ENCODE data around the gene LIPC. TPM values are rescaled to one million over a fixed set of nuclear protein-coding genes. Genes with fewer than 3 reads are reported as not detected.

The LIPC gene
- polyA plus RNA-seq, 2 of the 4 experiments (the other 2 are of a cell fraction): 0.13 to 0.30 TPM

DNA sequence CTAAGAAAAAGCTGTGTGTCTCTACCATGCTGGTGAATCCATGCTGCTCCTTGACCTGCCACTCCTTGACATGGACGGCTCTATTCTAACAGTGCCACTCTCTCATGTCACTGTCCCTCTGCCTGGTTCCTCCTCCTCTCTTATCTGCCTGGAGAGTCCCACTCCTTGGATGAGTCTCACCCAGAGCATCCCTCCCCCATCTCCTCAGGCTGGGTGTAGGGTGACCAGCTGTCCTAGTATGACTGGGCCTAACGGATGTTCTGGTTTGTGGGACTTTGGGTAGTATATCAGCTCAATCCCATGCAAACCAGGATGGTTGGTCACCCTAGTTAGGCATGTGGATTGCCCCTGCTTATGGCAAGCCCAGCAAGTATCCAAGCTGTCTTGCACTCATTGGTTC, 54.3 kb downstream of the LIPC start:
- ChIA-PET CTCF (no interaction called here), POLR2A (no interaction called here)
- Histone ChIP-seq H3K27ac (no peak overlapping the region), H3K4me3 (no peak overlapping the region), H3K4me1 (no peaks in the 10 kb centered on the region), H3K4me2 (no peak overlapping the region), H3K9me3 (peaks cover 22% of the 10 kb centered on the region)
- DNase-seq (ENCODE audit: low read depth in 1 of 2, low spot score in 1 of 2) (no peak), ATAC-seq (peak in 1 of 2 experiments; percentile 30; a peak in 2 of 6 replicates), FAIRE-seq (no peak)
- 94% methylated on average over 2 of the region's 2 CpGs for WGBS (ENCODE audit: missing lambda C conversion rate)
- TF ChIP-seq KDM5A (IDR thresholded peaks at IDR 0.05): no peak
- no peak for TF ChIP-seq EHF (CRISPR knock-in tag; IDR thresholded peaks at IDR 0.05)
- no peak for TF ChIP-seq GATA3 (IDR thresholded peaks at IDR 0.05; ENCODE audit: borderline replicate concordance)
- TF ChIP-seq HOXA7 (CRISPR knock-in tag; IDR thresholded peaks at IDR 0.05): no peak
- TF ChIP-seq ZFP36 (IDR thresholded peaks at IDR 0.05; ENCODE audit: borderline replicate concordance, partially characterized antibody): no peak
- TF ChIP-seq FOXS1 (CRISPR knock-in tag; IDR thresholded peaks at IDR 0.05): no peak
- no peak for TF ChIP-seq HDAC2 (IDR thresholded peaks at IDR 0.05)
- TF ChIP-seq, protein P1, sequence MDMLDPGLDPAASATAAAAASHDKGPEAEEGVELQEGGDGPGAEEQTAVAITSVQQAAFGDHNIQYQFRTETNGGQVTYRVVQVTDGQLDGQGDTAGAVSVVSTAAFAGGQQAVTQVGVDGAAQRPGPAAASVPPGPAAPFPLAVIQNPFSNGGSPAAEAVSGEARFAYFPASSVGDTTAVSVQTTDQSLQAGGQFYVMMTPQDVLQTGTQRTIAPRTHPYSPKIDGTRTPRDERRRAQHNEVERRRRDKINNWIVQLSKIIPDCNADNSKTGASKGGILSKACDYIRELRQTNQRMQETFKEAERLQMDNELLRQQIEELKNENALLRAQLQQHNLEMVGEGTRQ (IDR thresholded peaks at IDR 0.05): no peak
- TF ChIP-seq TP53 (CRISPR knock-in tag; IDR thresholded peaks at IDR 0.05): no peak
- TF ChIP-seq RARB (CRISPR knock-in tag; IDR thresholded peaks at IDR 0.05): no peak
- no peak for TF ChIP-seq PHF8 (IDR thresholded peaks at IDR 0.05; ENCODE audit: borderline replicate concordance, low read depth)
- no peak for TF ChIP-seq CEBPB (IDR thresholded peaks at IDR 0.05)
- TF ChIP-seq TFCP2L1 (CRISPR knock-in tag; IDR thresholded peaks at IDR 0.05): no peak
- no peak for TF ChIP-seq HOXB5 (CRISPR knock-in tag; IDR thresholded peaks at IDR 0.05)

DNA sequence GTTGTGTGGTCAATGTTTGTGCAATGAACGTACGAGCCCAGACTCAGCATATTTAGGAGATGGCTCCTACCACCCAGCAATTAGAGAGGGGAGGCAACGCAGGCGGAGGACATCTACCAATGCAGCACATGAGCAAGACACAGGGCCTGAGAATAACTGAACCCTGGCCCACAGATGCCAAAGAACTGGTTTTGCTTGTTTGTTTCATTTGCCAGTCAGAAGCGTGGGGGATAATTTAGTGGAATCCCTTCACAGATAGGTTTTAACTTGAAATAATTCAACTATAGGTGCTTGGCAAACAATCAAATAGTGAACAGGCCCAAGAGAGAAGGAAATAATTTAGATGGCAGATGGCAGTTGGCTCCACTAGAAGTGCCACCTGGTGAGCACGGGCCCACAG, 54.8 kb downstream of the LIPC start:
- no peak for DNase-seq (ENCODE audit: low read depth in 1 of 2, low spot score in 1 of 2)
- no peak for FAIRE-seq
- TF ChIP-seq HOXB13 (CRISPR knock-in tag; IDR thresholded peaks at IDR 0.05; ENCODE audit: low read depth) (no peak), FOSB (CRISPR knock-in tag; IDR thresholded peaks at IDR 0.05) (no peak), CBX8 (IDR thresholded peaks at IDR 0.05) (no peak), ZNF302 (CRISPR knock-in tag; IDR thresholded peaks at IDR 0.05) (no peak), NFE2L2 (conservative IDR thresholded peaks at IDR 0.05; ENCODE audit: low read length) (no peak), ZSCAN20 (CRISPR knock-in tag; IDR thresholded peaks at IDR 0.05) (no peak), GATA3 (IDR thresholded peaks at IDR 0.05; ENCODE audit: borderline replicate concordance) (no peak), EHF (CRISPR knock-in tag; IDR thresholded peaks at IDR 0.05) (no peak), KDM5A (IDR thresholded peaks at IDR 0.05) (no peak), NR3C1 (IDR thresholded peaks at IDR 0.05) (no peak), SMC3 (IDR thresholded peaks at IDR 0.05) (no peak)
- TF ChIP-seq, protein P2, sequence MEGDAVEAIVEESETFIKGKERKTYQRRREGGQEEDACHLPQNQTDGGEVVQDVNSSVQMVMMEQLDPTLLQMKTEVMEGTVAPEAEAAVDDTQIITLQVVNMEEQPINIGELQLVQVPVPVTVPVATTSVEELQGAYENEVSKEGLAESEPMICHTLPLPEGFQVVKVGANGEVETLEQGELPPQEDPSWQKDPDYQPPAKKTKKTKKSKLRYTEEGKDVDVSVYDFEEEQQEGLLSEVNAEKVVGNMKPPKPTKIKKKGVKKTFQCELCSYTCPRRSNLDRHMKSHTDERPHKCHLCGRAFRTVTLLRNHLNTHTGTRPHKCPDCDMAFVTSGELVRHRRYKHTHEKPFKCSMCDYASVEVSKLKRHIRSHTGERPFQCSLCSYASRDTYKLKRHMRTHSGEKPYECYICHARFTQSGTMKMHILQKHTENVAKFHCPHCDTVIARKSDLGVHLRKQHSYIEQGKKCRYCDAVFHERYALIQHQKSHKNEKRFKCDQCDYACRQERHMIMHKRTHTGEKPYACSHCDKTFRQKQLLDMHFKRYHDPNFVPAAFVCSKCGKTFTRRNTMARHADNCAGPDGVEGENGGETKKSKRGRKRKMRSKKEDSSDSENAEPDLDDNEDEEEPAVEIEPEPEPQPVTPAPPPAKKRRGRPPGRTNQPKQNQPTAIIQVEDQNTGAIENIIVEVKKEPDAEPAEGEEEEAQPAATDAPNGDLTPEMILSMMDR (IDR thresholded peaks at IDR 0.05): no peak
- TF ChIP-seq, protein P3, sequence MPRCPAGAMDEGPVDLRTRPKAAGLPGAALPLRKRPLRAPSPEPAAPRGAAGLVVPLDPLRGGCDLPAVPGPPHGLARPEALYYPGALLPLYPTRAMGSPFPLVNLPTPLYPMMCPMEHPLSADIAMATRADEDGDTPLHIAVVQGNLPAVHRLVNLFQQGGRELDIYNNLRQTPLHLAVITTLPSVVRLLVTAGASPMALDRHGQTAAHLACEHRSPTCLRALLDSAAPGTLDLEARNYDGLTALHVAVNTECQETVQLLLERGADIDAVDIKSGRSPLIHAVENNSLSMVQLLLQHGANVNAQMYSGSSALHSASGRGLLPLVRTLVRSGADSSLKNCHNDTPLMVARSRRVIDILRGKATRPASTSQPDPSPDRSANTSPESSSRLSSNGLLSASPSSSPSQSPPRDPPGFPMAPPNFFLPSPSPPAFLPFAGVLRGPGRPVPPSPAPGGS (IDR thresholded peaks at IDR 0.05): no peak
- CTCF ChIA-PET: no interaction called here
- ATAC-seq: no peak
- 95% methylated on average over 6 of the region's 6 CpGs for WGBS (ENCODE audit: missing lambda C conversion rate)
- no peak overlapping the region for H3K4me3 ChIP-seq
- H3K27ac ChIP-seq: no peak overlapping the region
- H3K9me3 ChIP-seq: peaks cover 22% of the 10 kb centered on the region
- no peaks in the 10 kb centered on the region for H3K4me1 ChIP-seq
- no peak overlapping the region for H3K4me2 ChIP-seq
- POLR2A ChIA-PET: no interaction called here
